HG02870 (cell line): Measurements from ENCODE around the gene AFG1L.
"Not testable (repeated sequence)": the region's sequence is repeated elsewhere in the genome, so short reads cannot be mapped to it uniquely, and the experiment has no call there.

Experiments
- ATAC-seq: cut with Tn5 transposase; IDR thresholded peaks from one replicate; pipeline ENCODE4 v1.9.1; 2021; ENCODE audit warnings: mild to moderate bottlenecking, moderate library complexity; ENCODE audit not compliant: unreplicated experiment

The AFG1L gene

GRCh38 chr6:108407904-108408827 lies 113.3 kb downstream of the AFG1L start:
- ATAC-seq, result no peak

DNA sequence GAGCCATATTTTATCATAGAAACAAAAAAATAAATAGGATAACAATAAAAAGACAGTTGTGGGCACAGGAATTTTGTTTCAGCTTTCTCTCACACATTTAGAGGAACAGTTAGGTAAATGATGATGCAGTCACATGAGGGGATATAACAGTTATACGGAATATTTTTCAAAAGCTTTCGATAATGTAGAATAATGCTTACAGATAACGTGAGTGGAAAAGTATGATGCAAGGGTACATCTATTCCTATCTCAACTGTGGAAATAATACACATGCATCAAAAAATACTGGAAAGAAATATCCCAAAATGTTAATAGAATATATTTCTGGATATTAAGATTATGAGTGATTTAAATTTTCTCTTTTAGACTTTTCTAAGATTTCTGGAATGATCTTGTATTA lies 114.0 kb downstream of the AFG1L start:
- ATAC-seq, result no peak

DNA sequence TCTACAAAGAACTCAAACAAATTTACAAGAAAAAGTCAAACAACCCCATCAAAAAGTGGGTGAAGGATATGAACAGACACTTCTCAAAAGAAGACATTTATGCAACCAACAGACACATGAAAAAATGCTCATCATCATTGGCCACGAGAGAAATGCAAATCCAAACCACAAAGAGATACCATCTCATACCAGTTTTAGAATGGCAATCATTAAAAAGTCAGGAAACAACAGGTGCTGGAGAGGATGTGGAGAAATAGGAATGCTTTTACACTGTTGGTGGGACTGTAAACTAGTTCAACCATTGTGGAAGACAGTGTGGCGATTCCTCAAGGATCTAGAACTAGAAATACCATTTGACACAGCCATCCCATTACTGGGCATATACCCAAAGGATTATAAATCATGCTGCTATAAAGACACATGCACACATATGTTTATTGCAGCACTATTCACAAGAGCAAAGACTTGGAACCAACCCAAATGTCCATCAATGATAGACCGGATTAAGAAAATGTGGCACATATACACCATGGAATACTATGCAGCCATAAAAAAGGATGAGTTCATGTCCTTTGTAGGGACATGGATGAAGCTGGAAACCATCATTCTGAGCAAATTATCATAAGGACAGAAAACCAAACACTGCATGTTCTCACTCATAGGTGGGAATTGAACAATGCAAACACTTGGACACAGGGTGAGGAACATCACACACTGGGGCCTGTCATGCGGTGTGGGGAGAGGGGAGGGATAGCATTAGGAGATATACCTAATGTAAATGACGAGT lies 121.4 kb downstream of the AFG1L start:
- ATAC-seq, result not testable (repeated sequence)

- ATAC-seq, result no peak
Observed at GRCh38 chr6:108417027-108417426, 122.2 kb downstream of the AFG1L start.

GRCh38 chr6:108419474-108419873 lies 124.6 kb downstream of the AFG1L start:
- ATAC-seq, result no peak

DNA sequence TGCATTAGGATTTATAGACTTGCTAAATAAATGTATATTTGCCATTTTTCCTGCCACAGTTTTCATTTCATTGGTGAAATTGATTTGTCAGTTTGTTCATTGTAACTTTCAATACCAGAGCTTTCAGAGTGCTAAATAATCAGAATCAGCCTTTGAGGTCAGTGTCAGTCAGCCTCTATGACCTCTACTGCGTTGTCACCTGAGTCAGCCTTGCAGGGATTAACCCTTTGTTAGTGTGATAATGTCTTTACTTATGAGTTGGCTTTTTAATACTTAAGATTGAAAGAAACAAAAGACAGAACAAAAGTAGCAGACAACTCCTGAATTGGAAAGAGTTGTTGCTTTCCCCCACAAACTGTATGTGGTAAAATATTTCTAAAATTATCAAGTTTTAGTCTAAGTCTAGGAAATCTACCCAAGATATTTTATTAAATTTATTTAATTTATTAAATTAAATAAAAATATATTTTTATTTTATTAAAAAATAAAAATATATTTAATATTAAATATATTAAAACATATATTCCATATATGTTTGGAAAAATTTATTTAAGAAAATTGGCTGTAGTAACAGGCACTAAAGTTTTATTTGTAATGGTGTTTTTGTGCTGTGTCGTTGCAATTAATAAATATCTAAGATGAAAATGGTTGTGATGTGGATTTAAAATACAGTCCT lies 125.2 kb downstream of the AFG1L start:
- ATAC-seq, result no peak

DNA sequence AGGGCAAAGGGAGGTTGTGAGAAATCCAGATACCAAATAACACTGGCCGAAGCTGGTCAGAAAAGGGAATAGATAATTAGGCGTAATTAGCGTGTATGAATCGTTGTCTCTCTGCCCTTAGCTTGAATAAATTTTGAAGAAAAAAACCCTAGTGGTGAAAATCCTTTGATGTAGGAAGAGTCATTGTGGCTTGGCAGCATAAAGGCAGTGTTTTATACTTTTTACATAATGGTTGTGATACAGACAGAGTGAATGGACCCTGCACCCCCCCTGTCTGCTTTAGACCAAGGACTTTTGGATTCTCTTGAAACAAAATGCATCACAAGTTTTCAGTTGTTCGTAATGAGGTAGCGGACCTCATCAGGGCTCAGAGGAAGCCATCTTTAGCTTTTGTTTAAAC lies 126.5 kb downstream of the AFG1L start:
- no peak for ATAC-seq

GRCh38 chr6:108423982-108424705 lies 129.3 kb downstream of the AFG1L start:
- no peak for ATAC-seq

- ATAC-seq, result no peak
Observed at GRCh38 chr6:108425428-108425827, 130.6 kb downstream of the AFG1L start.

GRCh38 chr6:108432143-108432542 lies 137.3 kb downstream of the AFG1L start:
- no peak for ATAC-seq

DNA sequence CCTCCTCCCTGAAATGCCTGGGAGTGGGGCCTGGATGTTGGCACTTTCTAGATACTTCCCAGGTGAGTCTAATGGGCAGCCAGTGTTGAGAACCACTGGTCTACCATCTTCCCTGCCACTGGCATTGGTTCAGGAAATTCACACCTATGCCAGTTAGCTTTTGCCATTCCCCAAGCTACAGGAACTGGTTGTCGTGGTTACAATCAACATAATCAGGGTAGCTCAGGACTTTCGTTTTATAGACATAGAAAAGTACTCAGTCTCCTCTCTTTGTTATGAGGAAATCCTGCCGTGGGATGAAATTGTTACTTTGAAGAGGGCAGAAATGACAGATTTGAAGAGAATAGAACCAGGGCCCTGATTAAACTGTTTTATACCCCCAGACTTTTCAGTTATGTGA lies 137.9 kb downstream of the AFG1L start:
- no peak for ATAC-seq

DNA sequence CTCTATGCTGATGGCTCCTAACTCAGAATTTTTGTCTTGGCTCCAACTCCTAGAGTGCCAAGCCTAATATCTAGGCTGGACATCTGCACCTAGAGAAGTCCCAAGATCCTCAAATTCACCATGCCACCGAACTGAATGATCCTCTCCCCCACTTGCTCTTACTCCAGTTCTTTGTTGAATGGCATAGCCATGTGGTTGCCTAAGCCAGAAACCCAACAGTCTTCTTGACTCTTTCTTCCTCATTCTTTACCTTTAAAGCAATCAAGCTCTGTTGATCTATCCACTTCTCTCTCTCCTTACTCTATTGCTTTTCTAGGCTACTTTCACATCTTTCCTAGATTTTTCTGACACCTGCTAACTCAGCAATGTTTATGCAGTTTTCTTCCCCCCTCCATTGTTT lies 139.4 kb downstream of the AFG1L start:
- ATAC-seq, result no peak

GRCh38 chr6:108435391-108435790 lies 140.5 kb downstream of the AFG1L start:
- ATAC-seq, result no peak

DNA sequence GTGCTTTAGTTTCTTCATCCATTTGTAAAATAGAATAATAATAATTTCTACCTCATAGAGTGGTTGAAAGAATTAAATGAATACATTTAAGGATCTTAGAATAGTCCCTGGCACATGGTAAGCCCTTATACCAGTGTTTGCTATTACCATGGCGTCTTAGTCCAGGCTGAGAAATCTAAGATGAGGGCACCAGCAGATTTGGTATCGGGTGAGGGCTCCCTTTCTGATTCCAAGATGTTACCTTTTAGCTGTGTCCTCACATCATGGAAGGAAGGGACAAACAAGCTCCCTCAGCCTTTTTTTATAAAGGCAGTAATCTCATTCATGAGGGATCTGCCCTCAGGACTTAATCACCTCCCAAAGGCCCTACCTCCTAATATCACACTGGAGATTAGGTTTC lies 141.9 kb downstream of the AFG1L start:
- ATAC-seq, result no peak

DNA sequence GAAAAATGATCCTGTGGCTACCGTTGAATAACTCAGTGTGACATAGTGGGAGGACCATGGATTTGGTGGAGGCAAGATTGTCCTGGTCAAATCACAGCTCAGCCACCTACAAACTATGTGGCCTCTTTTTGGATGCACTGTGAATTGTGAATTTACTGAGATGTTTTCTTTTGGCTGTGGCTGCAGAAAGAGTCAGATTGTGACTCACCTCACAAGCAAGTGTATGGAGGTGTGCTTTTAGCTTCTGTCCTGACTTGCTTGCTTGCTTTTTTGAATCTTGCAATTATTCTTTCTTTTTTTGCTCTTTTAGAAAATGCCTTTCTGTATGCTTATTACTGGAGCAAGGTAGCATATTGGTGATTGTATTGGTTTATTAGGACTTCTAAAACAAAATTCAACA lies 143.0 kb downstream of the AFG1L start:
- ATAC-seq, result no peak

- no peak for ATAC-seq
Observed at GRCh38 chr6:108438918-108439317, 144.1 kb downstream of the AFG1L start.

DNA sequence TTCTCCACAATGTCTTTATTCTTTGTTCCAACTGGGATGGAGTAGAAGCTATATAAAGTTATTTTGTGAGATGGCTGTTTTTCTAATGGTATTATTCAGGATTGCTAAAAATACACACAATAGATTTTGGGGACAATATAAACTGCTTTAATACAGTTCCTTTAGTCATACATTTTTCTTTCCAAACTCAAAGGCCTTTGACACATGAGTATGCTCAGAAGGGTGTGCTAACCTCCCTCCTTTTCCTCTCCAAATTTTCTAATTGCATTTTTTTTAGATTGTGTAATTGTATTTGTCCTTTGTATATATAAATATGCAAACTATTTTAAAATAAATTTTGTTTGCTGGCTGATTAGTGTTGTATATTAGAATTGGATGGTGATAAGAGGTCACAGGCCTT lies 146.3 kb downstream of the AFG1L start:
- no peak for ATAC-seq

GRCh38 chr6:108442770-108443520 lies 148.1 kb downstream of the AFG1L start:
- ATAC-seq, result no peak

DNA sequence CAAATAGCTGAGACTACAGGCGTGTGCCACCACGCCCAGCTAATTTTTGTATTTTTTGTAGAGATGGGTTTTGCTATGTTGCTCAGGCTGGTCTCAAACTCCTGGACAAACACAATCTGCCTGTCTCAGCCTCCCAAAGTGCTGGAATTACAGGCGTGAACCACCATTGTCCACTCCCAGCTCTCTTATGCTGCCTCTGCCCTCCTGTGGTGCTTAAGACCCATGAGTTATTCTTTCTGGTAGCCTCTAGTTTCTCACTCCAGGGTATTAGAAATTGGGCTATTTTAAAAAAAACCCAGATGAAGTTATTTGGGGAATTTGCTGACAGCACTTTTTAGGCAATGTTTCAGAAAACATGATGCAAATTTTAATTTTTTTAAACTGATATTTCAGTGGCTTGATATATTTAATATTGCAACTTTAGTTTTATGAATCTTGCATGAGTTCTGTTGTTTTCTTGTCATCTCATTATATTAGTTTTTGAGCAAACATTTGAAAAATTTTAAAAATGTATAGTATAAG lies 151.8 kb downstream of the AFG1L start:
- no peak for ATAC-seq

- no peak for ATAC-seq
Observed at GRCh38 chr6:108448481-108448880, 153.6 kb downstream of the AFG1L start.
